HG03432 (cell line): ENCODE results near the gene OR10A2.
A peak's percentile ranks its signal among the peaks of the same experiment; 100 is the strongest.
"Not testable (repeated sequence)": the region's sequence is repeated elsewhere in the genome, so short reads cannot be mapped to it uniquely, and the experiment has no call there.

ENCODE experiments used
- ATAC-seq: cut with Tn5 transposase; IDR thresholded peaks from one replicate; pipeline ENCODE4 v1.9.1; 2021; ENCODE audit warnings: mild to moderate bottlenecking, moderate library complexity; ENCODE audit not compliant: unreplicated experiment

OR10A2 gene

DNA sequence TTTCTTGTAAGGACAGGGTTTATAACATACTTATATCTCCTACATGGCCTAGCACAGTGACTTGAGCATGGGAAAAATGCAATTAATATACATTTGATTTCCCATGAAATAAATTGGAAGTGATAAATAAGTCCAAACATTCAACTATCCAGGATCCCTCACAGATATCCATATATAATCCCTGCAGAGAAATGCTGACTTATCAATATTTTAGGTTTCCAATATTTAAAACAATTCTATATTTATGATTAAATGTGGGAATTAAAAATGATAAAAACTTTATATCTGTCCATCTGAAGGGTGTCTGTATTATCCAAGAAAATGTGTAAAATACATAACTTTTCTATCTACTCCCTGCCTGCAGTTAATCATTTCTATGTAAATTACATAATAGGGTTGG is 19.9 kb downstream of the OR10A2 start:
- no peak for ATAC-seq

DNA sequence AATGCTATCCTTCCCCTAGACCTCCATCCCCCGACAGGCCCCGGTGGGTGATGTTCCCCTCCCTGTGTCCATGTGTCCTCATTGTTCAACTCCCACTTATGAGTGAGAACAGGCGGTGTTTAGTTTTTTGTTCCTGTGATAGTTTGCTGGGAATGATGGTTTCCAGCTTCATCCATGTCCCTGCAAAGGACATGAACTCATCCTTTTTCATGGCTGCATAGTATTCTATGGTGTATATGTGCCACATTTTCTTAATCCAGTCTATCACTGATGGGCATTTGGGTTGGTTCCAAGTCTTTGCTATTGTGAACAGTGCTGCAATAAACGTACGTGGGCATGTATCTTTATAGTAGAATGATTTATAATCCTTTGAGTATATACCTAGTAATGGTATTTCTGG is 24.9 kb downstream of the OR10A2 start:
- not testable (repeated sequence) for ATAC-seq

DNA sequence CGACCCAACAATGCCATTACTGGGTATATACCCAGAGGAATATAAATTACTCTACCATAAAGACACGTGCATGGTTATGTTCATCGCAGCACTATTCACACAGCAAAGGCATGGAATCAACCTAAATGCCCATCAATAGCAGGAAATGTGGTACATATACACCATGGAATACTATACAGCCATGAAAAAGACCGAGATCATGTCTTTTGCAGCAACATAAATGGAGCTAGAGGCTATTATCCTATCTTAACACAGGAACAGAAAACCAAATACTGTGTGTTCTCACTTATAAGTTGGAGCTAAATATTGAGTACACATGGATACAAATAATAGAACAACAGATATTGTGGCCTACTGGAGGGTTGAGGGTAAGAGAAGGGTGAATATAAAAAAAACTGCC is 26.0 kb downstream of the OR10A2 start:
- ATAC-seq, result no peak

DNA sequence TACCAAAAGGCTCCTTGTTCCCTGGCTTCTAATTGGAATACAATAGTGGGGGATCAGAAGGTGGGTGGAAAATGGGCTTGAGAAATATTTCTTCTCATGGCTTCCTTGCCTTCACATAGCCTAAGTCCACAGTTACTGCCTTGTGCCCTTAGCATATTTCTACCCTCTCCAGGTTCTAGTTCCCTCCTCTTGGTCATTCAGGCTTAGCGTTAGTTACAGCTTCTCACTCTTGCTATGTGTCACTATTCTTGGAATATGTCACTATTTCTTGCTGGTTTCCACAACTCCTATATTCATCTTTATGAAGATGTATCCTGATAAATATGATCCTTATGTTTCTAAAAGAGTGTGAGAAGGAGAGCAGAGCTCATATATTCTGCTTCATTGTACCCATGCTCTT is 27.0 kb downstream of the OR10A2 start:
- no peak for ATAC-seq

DNA sequence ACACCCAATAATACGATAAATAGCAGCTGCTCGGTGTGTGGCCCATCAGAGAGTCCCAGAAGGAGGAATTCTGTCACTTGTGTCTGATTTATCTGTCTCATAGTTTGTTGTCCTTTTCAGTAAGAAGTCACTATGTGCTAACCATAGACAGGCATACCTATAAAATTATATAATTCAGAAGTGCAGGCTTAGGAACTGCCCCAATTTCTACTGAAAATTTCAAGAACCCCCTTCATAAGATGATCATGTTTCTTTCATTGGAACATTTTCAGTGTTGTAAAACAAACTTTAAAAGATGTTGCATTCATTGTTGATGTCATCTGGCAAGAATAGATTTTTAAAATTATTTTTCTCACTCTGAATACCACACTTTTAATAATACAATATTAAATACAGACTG is 29.5 kb downstream of the OR10A2 start, which contains the start of gene OR2D2:
TSS of gene OR2D2 (minus strand) at position 101 of the 400 bp plus-strand sequence. CDS start at position 101, 0 bp downstream.
- ATAC-seq, result no peak

DNA sequence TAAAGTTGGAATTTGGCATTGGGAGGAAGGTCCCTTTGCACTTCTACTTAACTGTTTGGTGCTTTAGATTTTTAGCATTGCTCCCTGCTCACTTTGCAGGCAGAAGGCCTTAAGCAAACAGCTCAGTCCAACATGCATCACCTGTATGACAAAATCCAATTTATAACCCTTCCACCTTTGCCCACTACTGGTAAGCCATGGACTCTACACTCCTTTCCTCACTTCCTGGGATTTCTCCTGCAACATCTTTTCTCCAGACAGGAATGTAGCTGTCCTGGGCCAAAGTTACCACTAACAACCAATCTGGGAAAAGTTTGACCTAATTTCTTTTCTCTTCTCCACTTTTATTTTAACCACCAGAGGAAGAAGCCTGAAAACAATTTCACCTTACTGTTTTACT is 31.2 kb downstream of the OR10A2 start:
- no peak for ATAC-seq

DNA sequence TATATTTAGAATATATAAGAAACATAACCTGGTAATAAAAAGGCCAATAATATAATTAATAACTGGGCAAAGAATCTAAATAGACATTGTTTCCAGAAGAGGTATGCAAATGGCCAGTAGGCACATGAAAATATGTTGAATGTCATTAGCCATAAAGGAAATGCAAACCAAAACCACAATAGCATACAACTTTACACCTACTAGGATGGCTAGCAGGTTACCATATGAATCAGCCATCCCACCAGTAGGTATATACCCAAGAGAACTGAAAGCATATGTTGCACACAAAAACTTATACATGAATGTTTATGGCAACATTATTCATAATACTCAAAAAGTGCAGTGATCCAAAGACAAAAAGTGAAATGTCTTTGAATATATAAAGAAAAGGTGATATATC is 32.2 kb downstream of the OR10A2 start:
- peak; percentile 93 for ATAC-seq

DNA sequence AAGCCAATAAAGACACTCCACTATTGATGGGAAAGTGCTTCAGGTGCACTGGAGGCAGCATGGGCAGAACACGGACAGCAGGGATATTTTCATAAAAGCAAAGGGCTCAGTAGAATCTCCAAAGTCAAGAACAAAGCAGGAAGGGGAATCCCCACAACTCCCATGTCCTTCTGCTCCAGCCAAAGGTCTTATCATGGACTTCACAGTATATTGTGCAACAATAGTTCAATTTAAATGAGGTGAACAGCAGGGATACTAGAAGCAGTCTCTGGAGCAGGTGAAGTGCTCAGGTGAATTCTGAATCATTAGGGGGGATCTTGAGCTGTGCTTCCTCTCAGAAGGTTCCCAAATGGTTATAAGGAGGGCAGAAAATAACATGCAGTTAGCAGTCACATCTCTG is 36.1 kb downstream of the OR10A2 start:
- ATAC-seq, result no peak

DNA sequence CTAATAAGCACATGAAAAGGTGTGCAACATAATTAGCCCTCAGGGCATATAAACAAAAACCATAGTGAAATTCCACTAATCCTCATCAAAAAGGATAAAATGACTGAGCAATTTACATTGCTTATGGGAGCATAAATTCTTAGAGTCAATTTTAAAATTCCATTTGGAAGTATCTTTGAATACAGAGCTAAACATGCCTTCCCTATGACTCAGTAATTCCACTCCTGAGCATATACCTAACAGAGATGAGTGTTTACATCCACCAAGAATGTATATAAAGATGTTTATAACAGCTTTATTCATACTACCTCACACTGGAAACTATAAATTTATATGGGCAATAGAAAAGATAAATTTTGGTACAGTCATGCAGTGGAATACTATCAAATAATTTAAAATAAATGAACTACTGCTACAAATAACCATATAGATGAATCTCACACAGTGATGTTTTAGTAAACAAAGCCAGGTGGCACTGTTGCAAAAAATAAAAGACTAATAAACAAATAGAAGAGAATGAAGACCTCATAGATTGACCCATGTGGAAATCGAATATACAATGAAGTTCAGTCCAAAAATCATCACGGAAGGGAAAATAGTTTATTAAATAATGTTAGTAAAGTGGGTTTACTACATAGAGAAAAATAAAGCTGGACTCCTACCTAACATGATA is 37.6 kb downstream of the OR10A2 start:
- ATAC-seq, result no peak

DNA sequence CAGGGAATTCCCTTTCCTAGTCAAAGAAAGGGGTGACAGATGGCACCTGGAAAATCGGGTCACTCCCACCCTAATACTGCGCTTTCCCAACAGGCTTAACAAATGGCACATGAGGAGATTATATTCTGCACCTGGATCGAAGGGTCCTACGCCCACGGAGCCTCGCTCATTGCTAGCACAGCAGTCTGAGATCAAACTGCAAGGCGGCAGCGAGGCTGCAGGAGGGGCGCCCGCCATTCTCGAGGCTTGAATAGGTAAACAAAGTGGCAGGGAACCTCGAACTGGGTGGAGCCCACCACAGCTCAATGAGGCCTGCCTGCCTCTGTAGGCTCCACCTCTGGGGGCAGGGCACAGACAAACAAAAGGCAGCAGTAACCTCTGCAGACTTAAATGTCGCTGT is 41.9 kb downstream of the OR10A2 start:
- ATAC-seq, result not testable (repeated sequence)

DNA sequence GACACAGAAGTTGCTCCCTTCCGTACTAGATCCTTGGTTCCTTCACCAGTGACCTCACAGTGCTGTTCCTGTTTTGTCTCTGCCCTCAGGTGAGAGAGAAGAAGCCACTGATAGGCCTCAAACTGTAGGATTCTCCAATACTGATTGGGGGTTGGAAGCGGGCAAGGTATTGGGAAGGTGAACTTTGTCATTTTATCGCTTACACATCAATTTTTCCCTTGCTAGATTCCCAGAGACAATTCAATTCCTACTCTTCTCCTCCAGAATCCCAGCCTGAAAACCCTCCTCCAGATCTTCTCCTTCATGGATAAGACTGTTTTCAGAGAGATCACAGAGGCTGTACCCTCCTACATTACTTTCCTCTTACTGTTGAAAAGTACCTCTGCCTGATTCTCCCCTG is 48.5 kb downstream of the OR10A2 start:
- ATAC-seq, result no peak

DNA sequence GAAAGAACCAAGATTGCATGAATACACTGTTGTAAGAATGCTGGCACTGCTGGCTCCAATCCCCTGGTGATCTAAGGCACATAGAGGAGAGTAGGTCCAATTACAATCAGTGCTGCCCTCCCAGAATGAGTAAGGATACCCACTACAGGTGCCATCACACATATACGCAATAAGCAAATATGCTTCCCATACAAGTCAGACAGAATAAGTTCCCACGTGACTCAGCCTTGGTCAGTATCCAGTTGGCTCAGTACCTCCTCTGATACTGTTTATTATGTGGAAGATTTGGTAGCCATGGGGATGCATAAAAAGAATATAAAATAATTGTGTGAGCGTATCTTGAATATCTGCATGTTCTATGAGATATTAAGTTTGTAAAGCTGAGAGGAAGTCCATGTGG is 49.1 kb downstream of the OR10A2 start:
- ATAC-seq, result no peak

DNA sequence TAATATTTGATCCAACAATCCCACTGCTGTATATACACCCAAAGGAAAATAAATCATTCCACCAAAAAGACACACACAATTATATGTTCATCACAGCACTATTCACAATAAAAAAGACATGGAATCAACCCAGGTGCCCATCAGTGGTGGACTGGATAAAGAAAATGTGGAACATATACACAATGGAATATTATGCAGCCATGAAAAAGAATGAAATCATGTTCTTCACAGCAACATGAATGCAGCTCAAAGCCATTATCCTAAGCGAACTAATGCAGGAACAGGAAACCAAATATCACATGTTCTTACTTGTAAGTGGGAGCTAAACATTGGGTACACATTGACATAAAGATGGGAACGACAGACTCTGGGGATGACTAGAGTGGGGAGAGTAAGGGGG is 56.8 kb downstream of the OR10A2 start:
- no peak for ATAC-seq

DNA sequence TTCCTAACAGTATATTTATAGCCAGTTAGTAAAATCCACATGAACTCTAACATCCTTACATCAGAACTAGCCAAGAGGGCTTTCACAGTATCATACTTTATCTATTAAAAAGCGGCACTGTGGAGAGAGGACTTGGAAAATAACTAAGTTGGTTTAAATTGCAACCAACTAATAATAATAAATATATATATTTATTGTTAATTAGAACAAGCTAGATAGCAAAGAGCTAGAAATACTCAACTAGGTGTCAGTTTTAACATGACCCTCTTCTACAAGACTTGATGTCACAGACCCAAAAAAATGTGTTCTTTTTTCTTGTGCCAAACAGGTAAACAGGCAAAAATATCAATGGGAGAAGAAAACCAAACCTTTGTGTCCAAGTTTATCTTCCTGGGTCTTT is 57.8 kb downstream of the OR10A2 start, which contains the start of gene OR2D3:
TSS of gene OR2D3 (plus strand) at position 301 of the 400 bp plus-strand sequence. CDS start at position 301, 0 bp downstream.
- ATAC-seq, result no peak
